Urinary bladder (tissue), 4 donors: ENCODE results near the gene SUSD3. TPM values are rescaled to one million over a fixed set of nuclear protein-coding genes. Genes with fewer than 3 reads are reported as not detected.
A peak's percentile ranks its signal among the peaks of the same experiment; 100 is the strongest.

ENCODE experiments used
- DNase-seq: peaks from one replicate; pipeline ENCODE4 v3.0.0-alpha.2; 2015; ENCODE audit errors: extremely low spot score
- H3K27ac ChIP-seq: one replicate; pipeline ENCODE4 v1.5.1; 2013; ENCODE audit warnings: low read depth, mild to moderate bottlenecking, moderate library complexity
- H3K36me3 ChIP-seq: one replicate; pipeline ENCODE4 v1.6.1; 2013; ENCODE audit warnings: mild to moderate bottlenecking, moderate library complexity; ENCODE audit not compliant: insufficient read depth
- H3K4me1 ChIP-seq: one replicate; pipeline ENCODE4 v1.6.1; 2013; ENCODE audit warnings: mild to moderate bottlenecking, moderate library complexity; ENCODE audit not compliant: insufficient read depth
- H3K4me3 ChIP-seq: one replicate; pipeline ENCODE4 v1.5.1; 2013; ENCODE audit warnings: low read depth, low read length
- WGBS: extraction: QIAGEN DNeasy Blood & Tissue Kit; methylation state at CpG from one replicate; pipeline ENCODE4 v1.1.7; 2013; 5-methylcytosine and 5-hydroxymethylcytosine counted together
- polyA plus RNA-seq: library from polyadenylated mRNA; stranded (reverse); fragments of 200-250 nt; gene quantifications from one replicate; pipeline ENCODE4 v1.2.3, GENCODE V29; 2013
- total RNA-seq: library from RNA; depleted of rRNA; stranded (reverse); fragments of >200 nt; gene quantifications from one replicate; pipeline ENCODE4 v1.2.3, GENCODE V29; 2014
- donor health status: healthy with polysubstance abuse.
- donor health status: healthy.

SUSD3 gene
- total and polyA plus RNA-seq, 2 donors = 1.5 to 1.9 TPM

DNA sequence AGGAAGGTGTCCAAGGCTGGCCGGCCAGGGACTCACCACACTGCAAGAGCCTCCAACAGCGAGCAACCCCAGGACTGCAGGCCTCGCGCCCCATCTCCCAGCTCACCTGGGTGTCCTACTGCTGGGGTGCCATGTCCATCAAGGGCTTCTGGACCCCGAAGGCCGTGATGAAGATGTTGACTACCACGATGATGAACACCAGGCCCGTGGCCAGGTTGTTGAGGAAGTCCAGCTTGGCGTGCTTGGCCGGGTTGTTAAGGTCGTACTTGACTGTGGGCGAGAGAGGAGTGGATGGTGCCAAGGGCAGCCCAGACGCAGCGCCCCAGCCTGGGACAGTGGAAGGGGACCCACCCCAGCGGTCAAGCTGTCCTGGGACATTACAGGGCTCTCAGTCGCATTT, 66.3 kb downstream of the SUSD3 start:
- no peaks in the 10 kb centered on the region for H3K36me3 ChIP-seq
- no peak for DNase-seq
- H3K27ac ChIP-seq = no peak overlapping the region

GRCh38 chr9:93125331-93125894, 66.9 kb downstream of the SUSD3 start:
- Histone ChIP-seq H3K4me1 (peaks cover 2% of the 10 kb centered on the region), H3K4me3 (no peak overlapping the region), H3K27ac (no peak overlapping the region), H3K36me3 (no peaks in the 10 kb centered on the region)
- DNase-seq = no peak
- 94% methylated on average over 10 of the region's 10 CpGs for WGBS

More for the DNA sequence above, 66.3 kb downstream of the SUSD3 start:
- H3K4me3 ChIP-seq = no peak overlapping the region
- H3K4me1 ChIP-seq = peaks cover 3% of the 10 kb centered on the region
- WGBS = 92% methylated on average over 16 of the region's 16 CpGs

GRCh38 chr9:93126151-93126781, 67.8 kb downstream of the SUSD3 start:
- peaks cover 2% of the 10 kb centered on the region for H3K4me1 ChIP-seq
- no peak for DNase-seq
- no peak overlapping the region for H3K27ac ChIP-seq
- WGBS = 78% methylated on average over 23 of the region's 23 CpGs
- H3K36me3 ChIP-seq = no peaks in the 10 kb centered on the region
- no peak overlapping the region for H3K4me3 ChIP-seq

DNA sequence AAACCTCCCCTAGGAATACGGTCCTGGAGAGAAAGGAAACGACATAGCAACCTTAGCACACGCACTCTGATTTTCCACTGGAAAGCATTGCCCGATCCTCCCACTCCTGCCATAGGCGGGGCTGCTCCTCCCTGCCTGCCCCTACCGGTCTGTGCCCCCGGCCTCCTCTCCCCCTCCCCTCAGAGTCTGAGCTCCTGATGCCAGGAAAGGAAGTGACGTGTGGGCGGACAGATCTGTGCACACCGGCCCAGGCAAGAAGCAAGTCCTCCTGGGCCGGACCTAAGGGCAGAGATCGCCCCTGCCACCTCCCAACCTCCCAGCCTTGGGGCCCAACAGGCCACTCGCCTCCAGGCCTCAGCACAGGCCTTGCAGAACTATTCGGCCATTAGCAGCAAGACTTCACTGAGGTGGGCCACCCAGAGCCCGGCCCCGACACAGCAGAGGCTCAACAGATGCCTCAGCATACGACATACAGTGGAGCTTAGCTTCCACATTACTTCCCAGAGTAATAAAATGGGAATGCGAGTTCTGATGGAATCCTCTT, 68.4 kb downstream of the SUSD3 start:
- Histone ChIP-seq H3K4me3 (no peak overlapping the region), H3K27ac (no peak overlapping the region), H3K4me1 (peaks cover 2% of the 10 kb centered on the region), H3K36me3 (no peaks in the 10 kb centered on the region)
- WGBS = 48% methylated on average over 18 of the region's 18 CpGs
- DNase-seq = peak; percentile 56

GRCh38 chr9:93127395-93127911, 69.0 kb downstream of the SUSD3 start:
- WGBS = 56% methylated on average over 8 of the region's 8 CpGs

DNA sequence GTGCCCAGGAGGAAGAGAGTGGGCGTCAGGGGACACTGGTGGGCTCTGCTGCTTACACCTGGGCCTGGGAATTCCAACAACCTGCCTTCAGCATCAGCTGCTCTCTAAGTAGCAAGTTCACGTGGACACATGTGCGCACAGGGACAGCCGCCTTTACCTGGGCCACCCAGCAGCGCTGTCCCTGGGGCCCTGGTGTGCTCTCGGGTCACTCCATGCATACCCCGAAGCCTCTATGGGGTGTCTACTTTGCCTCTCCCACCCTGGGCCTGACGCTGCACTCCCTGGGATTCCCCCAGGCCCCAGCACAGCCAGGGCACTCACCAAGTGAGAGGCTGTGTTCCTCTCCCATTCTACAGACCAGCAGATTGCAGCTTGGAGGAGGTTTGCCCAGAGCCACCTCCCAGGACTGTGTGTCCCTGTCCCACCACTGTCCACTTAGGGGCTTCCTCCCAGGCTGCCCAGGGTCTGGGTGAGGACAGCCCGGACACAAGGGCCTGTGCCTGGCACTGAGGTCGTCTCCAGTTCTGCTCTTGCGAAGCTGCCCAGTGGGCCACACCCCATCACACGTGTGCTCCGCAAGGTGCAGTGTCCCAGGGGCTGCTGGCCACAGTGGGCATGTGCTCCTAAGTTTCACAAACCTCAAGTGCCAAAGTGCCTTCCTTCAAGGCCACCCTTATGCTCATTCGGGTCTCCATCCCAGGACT, 69.7 kb downstream of the SUSD3 start:
- DNase-seq = no peak
- H3K36me3 ChIP-seq = no peaks in the 10 kb centered on the region
- H3K4me1 ChIP-seq = peaks cover 2% of the 10 kb centered on the region
- H3K27ac ChIP-seq = no peak overlapping the region
- H3K4me3 ChIP-seq = no peak overlapping the region
- 91% methylated on average over 14 of the region's 14 CpGs for WGBS

More at GRCh38 chr9:93127395-93127911, 69.0 kb downstream of the SUSD3 start:
- Histone ChIP-seq H3K27ac (no peak overlapping the region), H3K36me3 (no peaks in the 10 kb centered on the region), H3K4me1 (peaks cover 2% of the 10 kb centered on the region), H3K4me3 (no peak overlapping the region)
- DNase-seq = no peak

DNA sequence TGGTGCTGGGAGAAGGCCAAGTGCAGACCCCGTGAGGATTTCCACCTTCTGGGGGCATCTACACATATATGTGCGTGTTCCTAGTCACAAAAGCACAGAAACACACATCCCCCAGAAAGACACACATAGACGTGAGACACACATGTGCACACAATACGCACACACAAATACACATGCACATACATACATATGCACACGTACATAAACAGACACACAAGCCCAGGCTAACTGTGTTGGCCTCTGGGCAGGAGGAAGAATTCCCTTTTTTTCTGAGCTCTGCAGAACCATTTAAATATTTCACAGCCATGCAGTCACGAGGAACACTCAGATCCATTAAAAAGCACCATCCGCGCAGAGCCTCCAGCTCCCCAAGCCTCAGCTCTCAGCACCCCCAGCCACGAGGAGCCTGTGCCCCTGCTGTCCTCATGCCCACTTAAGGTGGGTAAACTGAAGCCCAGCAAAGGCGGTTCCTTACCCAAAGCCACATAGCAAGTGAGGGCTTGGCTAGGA, 70.3 kb downstream of the SUSD3 start:
- Histone ChIP-seq H3K36me3 (no peaks in the 10 kb centered on the region), H3K27ac (no peak overlapping the region), H3K4me3 (no peak overlapping the region), H3K4me1 (peaks cover 2% of the 10 kb centered on the region)
- 89% methylated on average over 10 of the region's 10 CpGs for WGBS
- DNase-seq = no peak

DNA sequence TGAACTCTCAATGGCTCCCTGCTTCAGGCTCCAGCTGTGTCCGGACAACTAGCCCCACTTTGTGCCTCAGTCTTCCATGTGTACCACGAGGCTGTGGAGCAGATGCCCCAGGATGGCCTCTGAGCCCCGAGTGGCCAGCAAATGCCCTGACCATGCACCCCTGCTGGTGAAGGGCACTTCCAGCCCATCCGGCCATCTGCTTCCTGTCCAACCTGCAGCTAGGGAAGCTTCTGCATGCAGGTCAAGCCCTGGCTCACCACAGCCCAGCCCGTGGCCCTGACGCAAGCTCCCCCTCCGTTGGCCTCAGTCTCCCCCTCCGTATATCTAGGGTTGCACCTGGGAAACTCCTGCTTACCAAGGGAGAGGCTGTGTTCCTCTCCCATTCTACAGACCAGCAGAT, 70.8 kb downstream of the SUSD3 start:
- H3K4me3 ChIP-seq = no peak overlapping the region
- 65% methylated on average over 8 of the region's 8 CpGs for WGBS
- peaks cover 2% of the 10 kb centered on the region for H3K4me1 ChIP-seq

DNA sequence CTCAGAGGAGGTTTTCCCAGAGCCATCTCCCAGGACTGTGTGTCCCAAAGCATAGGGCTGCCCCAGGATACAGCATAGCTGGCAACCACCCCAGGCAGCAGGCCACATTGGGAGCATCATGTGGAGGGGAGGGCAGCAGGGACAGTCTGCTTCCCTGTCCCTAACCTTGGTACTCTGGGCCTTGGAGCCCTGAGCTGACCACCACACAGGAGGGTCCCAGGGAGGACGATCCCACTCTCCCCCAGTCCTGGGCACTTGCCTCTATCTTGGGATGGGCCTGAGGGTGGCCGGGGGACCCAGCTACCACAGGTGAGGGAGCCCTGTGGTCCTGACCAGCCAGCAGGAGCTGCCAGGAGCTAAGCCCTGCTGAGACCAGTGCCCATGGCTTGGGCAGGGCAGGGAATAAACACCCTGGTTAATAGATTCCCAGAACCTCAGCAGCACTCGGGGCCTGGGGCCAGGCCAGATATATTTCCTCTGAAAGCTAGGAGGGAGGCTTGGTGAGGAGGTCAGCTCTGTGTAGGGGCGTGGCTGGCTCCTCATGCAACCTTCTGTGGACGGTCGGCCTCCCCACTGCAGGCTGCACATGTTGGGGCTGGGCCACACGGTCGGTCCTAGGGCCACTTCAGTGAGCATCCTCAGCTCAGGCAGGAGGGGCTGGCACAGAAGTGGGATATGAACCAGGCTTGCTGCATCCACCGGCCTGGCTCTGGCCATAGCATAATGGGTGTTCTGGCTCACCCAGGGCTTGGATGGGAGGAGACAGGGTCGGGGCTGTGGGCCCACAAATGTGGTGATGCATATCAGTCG, 71.4 kb downstream of the SUSD3 start:
- no peak for DNase-seq
- Histone ChIP-seq H3K4me3 (no peak overlapping the region), H3K36me3 (no peaks in the 10 kb centered on the region), H3K4me1 (peaks cover 2% of the 10 kb centered on the region), H3K27ac (no peak overlapping the region)
- 78% methylated on average over 11 of the region's 11 CpGs for WGBS

More for the DNA sequence above, 70.8 kb downstream of the SUSD3 start:
- no peak for DNase-seq
- Histone ChIP-seq H3K36me3 (no peaks in the 10 kb centered on the region), H3K27ac (no peak overlapping the region)

DNA sequence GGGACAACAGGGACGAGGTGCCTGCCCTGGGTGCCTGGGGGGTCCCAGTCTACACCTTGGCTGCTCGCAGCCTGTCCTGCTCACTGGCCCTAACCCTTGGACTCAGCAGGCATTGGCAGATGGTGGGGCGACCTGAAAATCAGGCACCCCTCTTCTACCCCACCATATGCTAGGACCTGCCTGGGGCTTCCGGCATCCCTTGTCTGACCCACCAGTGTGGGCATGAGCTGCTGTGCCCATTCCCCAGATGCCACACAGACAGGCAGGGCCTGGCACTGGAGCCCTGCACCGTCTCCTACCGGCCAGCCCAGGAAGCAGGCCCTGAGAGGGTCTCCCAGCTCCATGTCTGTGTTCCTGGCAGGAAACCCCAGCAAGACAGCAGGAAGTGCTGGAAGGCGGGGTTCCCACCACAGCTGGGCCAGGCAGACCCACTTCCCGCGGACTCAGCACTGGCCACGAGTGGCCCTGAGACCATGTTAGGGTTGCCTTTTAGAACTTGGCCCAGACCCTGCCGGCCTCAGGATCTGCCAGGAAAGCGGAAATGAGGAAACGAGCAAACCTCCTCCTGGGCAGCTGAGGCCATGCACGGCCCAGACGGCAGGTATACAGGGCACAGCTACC, 72.5 kb downstream of the SUSD3 start:
- no peak for DNase-seq
- Histone ChIP-seq H3K4me1 (peaks cover 2% of the 10 kb centered on the region), H3K27ac (no peak overlapping the region), H3K36me3 (no peaks in the 10 kb centered on the region), H3K4me3 (no peak overlapping the region)
- 75% methylated on average over 15 of the region's 15 CpGs for WGBS

- 91% methylated on average over 13 of the region's 13 CpGs for WGBS
- peaks cover 2% of the 10 kb centered on the region for H3K4me1 ChIP-seq
- no peak for DNase-seq
- H3K4me3 ChIP-seq = no peak overlapping the region
- no peaks in the 10 kb centered on the region for H3K36me3 ChIP-seq
- no peak overlapping the region for H3K27ac ChIP-seq
Observed at GRCh38 chr9:93131599-93132286, 73.2 kb downstream of the SUSD3 start.

DNA sequence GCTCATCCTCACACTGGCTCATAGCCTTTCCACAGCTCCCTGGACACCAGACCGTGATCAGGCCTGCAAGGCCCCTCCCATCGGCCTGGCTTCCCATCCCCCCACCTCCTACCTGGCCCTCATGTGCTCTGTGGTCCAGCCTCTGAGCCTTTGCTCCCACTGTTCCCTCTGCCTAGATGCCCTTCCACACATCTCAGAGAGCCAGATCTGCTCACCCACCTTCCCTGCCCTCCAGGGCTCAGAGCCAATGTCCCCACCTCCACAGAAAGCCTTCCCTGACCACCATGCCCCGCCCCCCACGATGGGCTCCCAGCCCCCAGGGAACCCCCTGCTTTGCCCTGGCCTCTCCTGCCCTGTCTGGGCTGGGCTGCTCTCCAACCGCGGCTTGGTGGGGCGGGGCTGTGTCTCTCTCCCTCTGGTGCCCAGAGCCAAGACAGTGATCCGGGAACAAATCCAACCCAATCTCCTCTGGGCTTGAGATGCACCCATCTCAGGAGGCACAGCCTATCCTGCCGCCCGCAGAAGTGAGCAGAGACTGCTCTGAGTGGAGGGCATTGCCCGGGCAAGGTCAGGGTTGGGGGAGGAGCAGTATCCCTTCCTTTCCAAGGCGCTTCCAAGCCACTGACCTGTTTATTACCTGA, 73.9 kb downstream of the SUSD3 start:
- Histone ChIP-seq H3K27ac (peak overlapping the region; percentile 94), H3K4me1 (no peaks in the 10 kb centered on the region), H3K36me3 (no peaks in the 10 kb centered on the region), H3K4me3 (peak overlapping the region; percentile 83)
- WGBS = 34% methylated on average over 12 of the region's 12 CpGs
- DNase-seq = no peak
